Pancreas (tissue), 10 donors: ENCODE data around the gene SRSF7. TPM values are rescaled to one million over a fixed set of nuclear protein-coding genes. Genes with fewer than 3 reads are reported as not detected.
A peak's percentile ranks its signal among the peaks of the same experiment; 100 is the strongest.
"Not testable (repeated sequence)": the region's sequence is repeated elsewhere in the genome, so short reads cannot be mapped to it uniquely, and the experiment has no call there.

ENCODE experiments used
- ATAC-seq, 4 donors: fragments of 200-7000 bp; cut with Tn5 transposase; one replicate each; pipeline versions ENCODE4 v1.8.0 to v1.9.1; 2020; ENCODE audit warnings: mild to moderate bottlenecking in 4 of 4, moderate library complexity in 4 of 4
- DNase-seq, 6 donors: peaks; one replicate each; pipeline ENCODE4 v3.0.0-alpha.2; 2020
- FAIRE-seq: peaks from 2 replicates; lab custom pipeline; 2012; peaks lifted over from hg19 to GRCh38; lab: Jason Lieb, UNC
- H3K27ac ChIP-seq, 4 donors: fragments of 200-600 bp; sonication (generic); 1 replicate in 3 of 4; 2 replicates in 1 of 4; pipeline versions ENCODE4 v1.5.0 to v1.8.0; 2020
- H3K27me3 ChIP-seq, 4 donors: fragments of 200-600 bp; one replicate each; pipeline ENCODE4 v1.8.0; 2021
- H3K36me3 ChIP-seq, 3 donors: fragments of 200-600 bp; sonication (generic) in 1 of 3; one replicate each; pipeline versions ENCODE4 v1.5.0 to v1.8.0; 2020 to 2021
- H3K4me1 ChIP-seq, 3 donors: fragments of 200-600 bp; one replicate each; pipeline ENCODE4 v1.8.0; 2021
- H3K4me3 ChIP-seq, 4 donors: fragments of 200-600 bp; sonication (generic) in 2 of 4; one replicate each; pipeline versions ENCODE4 v1.5.0 to v1.8.0; 2020 to 2021
- H3K9me3 ChIP-seq, 4 donors: fragments of 200-600 bp; one replicate each; pipeline ENCODE4 v1.8.0; 2021
- WGBS, 2 donors: extraction: QIAGEN DNeasy Blood & Tissue Kit; methylation state at CpG; one replicate each; pipeline ENCODE4 v1.1.7; 2013; 5-methylcytosine and 5-hydroxymethylcytosine counted together
- intact Hi-C, 3 donors: fragments of 100-400 bp; cut with DNase I; formaldehyde crosslinking; loops; one replicate each; pipeline versions ENCODE4 v1.11.1 to v1.14.2; 2022
- polyA plus RNA-seq, 2 donors: library from polyadenylated mRNA; stranded (reverse); fragments of 200-250 nt; gene quantifications; one replicate each; pipeline ENCODE4 v1.2.3, GENCODE V29; 2013
- total RNA-seq, 6 donors: library from RNA; stranded (reverse); fragmentation: NEBNext Ultra II Directional in 4 of 6; extraction: Animal tissue kit (Norgen Biotek cat#: 25700) in 4 of 6; gene quantifications; one replicate each; pipeline versions ENCODE4 v1.2.1 to v1.2.4, GENCODE V29; 2021 to 2023
- TF ChIP-seq, protein P1 (sequence below), 4 donors: fragments of 200-600 bp; sonication (generic) in 3 of 4; IDR thresholded peaks; one replicate each; pipeline versions ENCODE4 v1.5.0 to v1.8.0; 2021; ENCODE audit warnings: antibody characterized with exemption in 4 of 4
- donor health status: healthy with polysubstance abuse.
- donor health status: DM: no; HTN: no; CAD: no; lungs with moderate emphysema.
- donor health status: DM: no; HTN: no; CAD: no.
- donor health status: control.
- donor health status: control.
- donor health status: Bipolar disorder and iron deficiency.
- donor health status: DM: yes; HTN: yes; CAD: no.
- donor health status: DM: no; HTN: no; CAD: no.
- donor health status: DM: no; HTN: no; CAD: no.
- donor health status: DM: yes; HTN: yes; CAD: no.

The SRSF7 gene
- total and polyA plus RNA-seq, 8 donors = 27.4 to 119 (median 47.6) TPM

DNA sequence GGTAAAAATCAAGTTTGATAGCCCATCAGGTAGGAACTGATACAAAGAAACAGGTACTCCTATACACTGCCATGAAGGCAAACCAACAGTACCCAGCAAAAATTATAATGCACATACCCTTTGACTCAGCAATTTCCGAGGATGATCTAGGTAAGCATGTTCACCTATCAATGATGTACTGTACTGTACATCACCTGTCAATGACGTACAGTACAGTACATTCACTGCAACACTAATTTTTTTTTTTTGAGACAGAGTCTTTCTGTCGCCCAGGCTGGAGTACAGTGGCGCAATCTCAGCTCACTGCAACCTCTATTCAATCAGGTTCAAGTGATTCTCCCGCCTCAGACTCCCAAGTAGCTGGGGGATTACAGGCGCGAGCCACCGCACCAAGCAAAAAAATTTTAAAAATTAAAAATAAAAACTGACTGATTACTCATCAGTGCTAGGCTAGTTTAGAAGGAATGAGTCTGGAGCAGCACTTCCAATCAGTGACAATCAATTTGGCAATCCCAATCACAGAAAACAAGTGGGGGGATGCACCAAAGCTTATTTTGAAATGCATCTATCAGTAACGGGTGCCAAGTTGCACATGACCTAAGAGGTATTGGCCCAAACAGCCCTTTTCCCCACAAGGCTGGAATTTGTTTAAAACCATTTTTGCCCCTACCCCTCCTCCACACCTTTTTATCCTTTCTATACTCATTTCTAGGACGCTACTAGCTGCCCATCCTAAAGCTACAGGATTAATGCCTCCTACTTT is 8.2 kb downstream of the SRSF7 start:
- Histone ChIP-seq H3K36me3 (peaks cover 0 to 31% (median 31%) of the 10 kb centered on the region in 3 donors), H3K4me1 (peaks cover 4 to 23% (median 15%) of the 10 kb centered on the region in 3 donors), H3K9me3 (no peaks in the 10 kb centered on the region), H3K27ac (no peak overlapping the region), H3K27me3 (no peaks in the 10 kb centered on the region), H3K4me3 (no peak overlapping the region)
- intact Hi-C loops = no loop called here
- ATAC-seq (peak in 1 of 4 donors; percentile 12), FAIRE-seq (no peak), DNase-seq (no peak)
- TF ChIP-seq, protein P1, sequence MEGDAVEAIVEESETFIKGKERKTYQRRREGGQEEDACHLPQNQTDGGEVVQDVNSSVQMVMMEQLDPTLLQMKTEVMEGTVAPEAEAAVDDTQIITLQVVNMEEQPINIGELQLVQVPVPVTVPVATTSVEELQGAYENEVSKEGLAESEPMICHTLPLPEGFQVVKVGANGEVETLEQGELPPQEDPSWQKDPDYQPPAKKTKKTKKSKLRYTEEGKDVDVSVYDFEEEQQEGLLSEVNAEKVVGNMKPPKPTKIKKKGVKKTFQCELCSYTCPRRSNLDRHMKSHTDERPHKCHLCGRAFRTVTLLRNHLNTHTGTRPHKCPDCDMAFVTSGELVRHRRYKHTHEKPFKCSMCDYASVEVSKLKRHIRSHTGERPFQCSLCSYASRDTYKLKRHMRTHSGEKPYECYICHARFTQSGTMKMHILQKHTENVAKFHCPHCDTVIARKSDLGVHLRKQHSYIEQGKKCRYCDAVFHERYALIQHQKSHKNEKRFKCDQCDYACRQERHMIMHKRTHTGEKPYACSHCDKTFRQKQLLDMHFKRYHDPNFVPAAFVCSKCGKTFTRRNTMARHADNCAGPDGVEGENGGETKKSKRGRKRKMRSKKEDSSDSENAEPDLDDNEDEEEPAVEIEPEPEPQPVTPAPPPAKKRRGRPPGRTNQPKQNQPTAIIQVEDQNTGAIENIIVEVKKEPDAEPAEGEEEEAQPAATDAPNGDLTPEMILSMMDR (IDR thresholded peaks at IDR 0.05) = no peak
- WGBS, 2 donors = 84 to 91% methylated on average over 10 of the region's 10 CpGs

DNA sequence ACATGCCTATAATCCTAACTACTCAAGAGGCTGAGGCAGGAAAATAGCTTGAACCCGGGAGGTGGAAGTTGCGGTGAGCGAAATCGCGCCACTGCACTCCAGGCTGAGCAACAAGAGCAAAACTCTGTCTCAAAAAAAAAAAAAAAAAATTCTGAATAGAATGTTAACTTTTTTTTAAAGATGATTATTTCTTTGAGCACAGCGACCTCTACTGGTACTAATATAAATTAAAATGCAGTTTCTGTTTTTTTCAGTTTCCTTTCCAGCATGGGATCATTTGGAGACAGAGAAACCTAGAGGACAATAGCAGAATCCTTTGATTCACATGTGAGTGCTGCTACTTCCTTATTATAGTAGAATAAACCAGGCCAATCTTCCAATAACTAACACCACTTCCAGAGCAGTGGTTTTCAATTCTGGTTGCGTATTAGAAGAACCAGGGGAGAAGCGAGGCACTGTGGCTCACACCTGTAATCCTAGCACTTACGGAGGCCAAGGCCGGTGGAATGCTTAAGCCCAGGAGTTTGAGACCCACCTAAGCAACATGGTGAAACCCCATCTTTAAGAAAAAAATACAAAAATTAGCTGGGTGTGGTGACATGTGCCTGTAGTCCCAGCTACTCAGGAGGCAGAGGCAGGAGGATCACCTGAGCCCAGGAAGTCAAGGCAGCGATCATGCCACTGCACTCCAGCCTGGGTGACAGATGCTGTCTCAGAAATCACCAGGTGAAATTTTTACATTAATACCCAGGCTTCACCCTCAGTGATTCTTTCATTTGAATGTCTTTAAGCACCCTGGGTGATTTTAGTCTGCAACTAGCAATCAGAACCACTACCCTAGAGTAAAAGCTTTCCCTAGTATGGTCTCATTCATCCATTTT is 10.1 kb downstream of the SRSF7 start:
- Histone ChIP-seq H3K4me3 (no peak overlapping the region), H3K36me3 (peaks cover 0 to 16% (median 14%) of the 10 kb centered on the region in 3 donors), H3K9me3 (no peaks in the 10 kb centered on the region), H3K27me3 (no peaks in the 10 kb centered on the region), H3K4me1 (peaks cover 2 to 6% (median 3%) of the 10 kb centered on the region in 3 donors), H3K27ac (no peak overlapping the region)
- ATAC-seq (peak; percentile 26 to 81 (median 52)), DNase-seq (no peak), FAIRE-seq (peak; percentile 86)
- TF ChIP-seq, protein P1 (IDR thresholded peaks at IDR 0.05) = peak; percentile 38 to 83 (median 62)
- intact Hi-C loops = no loop called here
- WGBS, 2 donors = 52 to 57% methylated on average over 11 of the region's 11 CpGs

DNA sequence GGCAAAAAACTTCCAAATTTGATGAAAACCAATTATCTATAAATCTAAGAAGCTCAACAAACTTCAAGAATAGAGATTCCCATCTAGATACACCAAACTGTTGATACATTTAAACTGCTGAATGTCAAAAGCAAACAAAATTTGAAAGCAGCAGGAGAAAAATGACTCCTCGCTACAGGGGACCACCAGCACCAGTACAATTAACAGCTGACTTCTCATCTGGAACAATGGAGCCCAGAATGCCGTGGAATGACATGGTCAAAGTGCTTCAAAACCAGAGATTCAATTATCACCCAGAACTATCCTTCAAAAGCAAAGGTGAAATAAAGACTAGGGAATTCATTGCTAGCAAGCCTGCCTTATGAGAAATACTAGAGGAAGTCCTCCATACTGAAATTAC is 11.6 kb downstream of the SRSF7 start:
- 99 to 100% methylated on average over 2 of the region's 2 CpGs for WGBS, 2 donors
- Histone ChIP-seq H3K9me3 (no peaks in the 10 kb centered on the region), H3K4me3 (no peak overlapping the region), H3K36me3 (peaks cover 0 to 2% (median under 1%) of the 10 kb centered on the region in 3 donors), H3K27ac (no peak overlapping the region), H3K27me3 (no peaks in the 10 kb centered on the region), H3K4me1 (peaks cover 6 to 14% (median 13%) of the 10 kb centered on the region in 3 donors)
- FAIRE-seq (no peak), DNase-seq (no peak), ATAC-seq (no peak)
- intact Hi-C loops = loop anchor here (5.0 to 10.0 kb wide), 3 partner anchors 155 to 425 kb away; no protein-coding TSS in a partner anchor
- TF ChIP-seq, protein P1 (IDR thresholded peaks at IDR 0.05) = no peak

DNA sequence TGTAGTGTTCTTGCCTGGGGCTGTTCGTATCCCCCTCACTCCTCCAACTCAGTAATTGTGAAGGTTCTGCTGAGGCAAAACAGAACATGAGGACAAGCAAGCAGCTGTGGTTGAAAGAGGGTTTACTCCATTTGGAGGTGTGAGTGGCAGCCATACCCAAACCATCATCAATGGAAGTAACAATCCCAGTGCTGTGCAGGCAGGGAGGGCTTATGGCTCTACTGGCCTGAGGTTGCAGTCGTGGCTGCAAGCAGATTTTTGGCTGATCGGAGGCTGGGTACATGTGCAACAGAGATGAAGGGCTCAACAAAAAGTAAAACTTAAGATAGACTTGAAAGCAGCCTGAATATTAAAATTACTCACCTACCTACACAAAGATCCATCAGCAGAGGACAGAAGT is 13.2 kb downstream of the SRSF7 start:
- FAIRE-seq (no peak), DNase-seq (no peak), ATAC-seq (no peak)
- TF ChIP-seq, protein P1 (IDR thresholded peaks at IDR 0.05) = no peak
- intact Hi-C loops = loop anchor here (5.0 to 10.0 kb wide), 3 partner anchors 153 to 423 kb away; no protein-coding TSS in a partner anchor
- no peak overlapping the region for H3K27ac ChIP-seq
- no peak overlapping the region for H3K4me3 ChIP-seq
- WGBS, 2 donors = 95 to 97% methylated on average over 3 of the region's 3 CpGs
- no peaks in the 10 kb centered on the region for H3K36me3 ChIP-seq
- no peaks in the 10 kb centered on the region for H3K27me3 ChIP-seq
- peaks cover 6 to 14% (median 14%) of the 10 kb centered on the region in 3 donors for H3K4me1 ChIP-seq
- H3K9me3 ChIP-seq = no peaks in the 10 kb centered on the region

DNA sequence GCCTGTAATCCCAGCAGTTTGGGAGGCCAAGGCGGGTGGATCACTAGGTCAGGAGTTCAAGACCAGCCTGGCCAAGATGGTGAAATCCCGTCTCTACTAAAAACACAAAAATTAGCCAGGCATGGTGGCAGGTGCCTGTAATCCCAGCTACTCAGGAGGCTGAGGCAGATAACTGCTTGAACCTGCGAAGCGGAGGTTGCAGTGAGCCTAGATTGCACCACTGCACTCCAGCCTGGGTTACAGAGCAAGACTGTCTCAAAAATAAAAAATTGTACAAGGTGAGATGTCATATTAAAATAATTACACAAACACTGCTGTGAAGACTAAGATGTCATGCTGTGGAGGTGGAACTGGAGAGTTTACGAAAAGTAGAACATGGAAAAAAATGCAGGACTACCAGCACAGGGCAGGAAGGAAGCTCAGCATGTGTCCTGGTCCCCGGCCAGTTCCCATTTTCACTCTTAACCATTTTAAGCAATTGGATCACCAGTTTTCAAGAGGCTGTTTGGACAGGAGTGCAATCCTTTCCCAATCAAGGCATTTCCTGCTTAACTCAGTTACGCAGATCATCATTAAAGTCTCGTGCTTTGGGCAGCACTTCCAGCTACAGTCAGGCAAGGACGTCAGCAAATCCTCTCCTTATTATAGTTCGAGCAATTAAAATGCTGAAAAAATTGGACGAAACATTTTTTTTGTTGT is 14.0 kb downstream of the SRSF7 start:
- ATAC-seq (peak in 1 of 4 donors; percentile 39), FAIRE-seq (peak; percentile 75)
- H3K4me1 ChIP-seq = peaks cover 6 to 14% (median 14%) of the 10 kb centered on the region in 3 donors
- intact Hi-C loops = loop anchor here (5.0 to 10.0 kb wide), 3 partner anchors 152 to 422 kb away; no protein-coding TSS in a partner anchor
- not testable (repeated sequence) for DNase-seq, H3K27ac ChIP-seq, H3K9me3 ChIP-seq, H3K27me3 ChIP-seq, H3K36me3 ChIP-seq, H3K4me3 ChIP-seq
- 84 to 88% methylated on average over 11 of the region's 11 CpGs for WGBS, 2 donors
